Neural cell (in vitro differentiated cells): Measurements from ENCODE around the gene CLBA1. TPM values are rescaled to one million over a fixed set of nuclear protein-coding genes. Genes with fewer than 3 reads are reported as not detected.

Experiments used
- H2AFZ ChIP-seq: fragments of 200-600, 300-800 bp; sonication (generic), shearing (Covaris generic); 2 replicates; pipeline ENCODE4 v1.6.0; 2014; ENCODE audit warnings: low read depth, mild to moderate bottlenecking, antibody characterized with exemption, low read length, moderate library complexity
- H3F3A ChIP-seq: fragments of 200-600 bp; shearing (Covaris generic); 2 replicates; pipeline ENCODE4 v1.6.1; 2016; ENCODE audit warnings: mild to moderate bottlenecking, moderate library complexity, mixed read lengths, antibody characterized with exemption, low read length; ENCODE audit not compliant: insufficient read depth, poor library complexity, severe bottlenecking
- H3K27ac ChIP-seq: fragments of 200-600, 300-800 bp; sonication (generic), shearing (Covaris generic); 2 replicates; pipeline ENCODE4 v1.5.1; 2014; ENCODE audit warnings: mild to moderate bottlenecking, low read length, moderate library complexity
- H3K27me3 ChIP-seq: fragments of 300-800, 200-600 bp; sonication (generic), shearing (Covaris generic); 2 replicates; pipeline ENCODE4 v1.6.0; 2014; ENCODE audit warnings: mild to moderate bottlenecking, low read depth, low read length, moderate library complexity; ENCODE audit not compliant: insufficient read depth
- H3K36me3 ChIP-seq: fragments of 300-800, 200-600 bp; sonication (generic), shearing (Covaris generic); 2 replicates; pipeline ENCODE4 v1.5.1; 2014; ENCODE audit warnings: mild to moderate bottlenecking, antibody characterized with exemption, low read length, moderate library complexity; ENCODE audit not compliant: insufficient read depth
- H3K4me2 ChIP-seq: fragments of 300-800, 200-600 bp; sonication (generic), shearing (Covaris generic); 2 replicates; pipeline ENCODE4 v1.6.0; 2014; ENCODE audit warnings: mild to moderate bottlenecking, low read length
- H3K4me3 ChIP-seq: fragments of 300-800, 200-600 bp; sonication (generic), shearing (Covaris generic); 2 replicates; pipeline ENCODE4 v1.5.1; 2014; ENCODE audit warnings: mild to moderate bottlenecking, low read length, moderate library complexity
- H3K79me2 ChIP-seq: fragments of 200-600 bp; shearing (Covaris generic); replicated peaks from 2 replicates; pipeline ENCODE4 v1.6.0; 2014; ENCODE audit warnings: mild to moderate bottlenecking, low read length, moderate library complexity; ENCODE audit not compliant: insufficient read depth
- H3K9ac ChIP-seq: fragments of 300-800, 200-600 bp; sonication (generic), shearing (Covaris generic); 2 replicates; pipeline ENCODE4 v1.6.1; 2016; ENCODE audit warnings: mild to moderate bottlenecking, low read length, mixed read lengths
- H3K9me2 ChIP-seq: fragments of 200-600 bp; shearing (Covaris generic); 2 replicates; pipeline ENCODE4 v1.6.1; 2016; ENCODE audit warnings: mild to moderate bottlenecking, low read length, mixed read lengths; ENCODE audit not compliant: insufficient read depth
- H3K9me3 ChIP-seq: fragments of 200-600, 300-800 bp; sonication (generic), shearing (Covaris generic); 2 replicates; pipeline ENCODE4 v1.6.1; 2016; ENCODE audit warnings: mild to moderate bottlenecking, mixed run types, low read length, moderate library complexity, mixed read lengths
- H4K20me1 ChIP-seq: fragments of 200-600 bp; shearing (Covaris generic); 2 replicates; pipeline ENCODE4 v1.6.1; 2016; ENCODE audit warnings: mild to moderate bottlenecking, mixed run types; ENCODE audit not compliant: insufficient read depth
- EP300 ChIP-seq: fragments of 450-650 bp; conservative IDR thresholded peaks from 2 replicates; pipeline ENCODE4 v1.6.1; 2014; ENCODE audit warnings: antibody characterized with exemption, mild to moderate bottlenecking, moderate library complexity; ENCODE audit not compliant: poor library complexity, severe bottlenecking
- EZH2 ChIP-seq: fragments of 200-600, 300-800 bp; shearing (Covaris generic), sonication (generic); IDR thresholded peaks from 2 replicates; pipeline ENCODE4 v1.6.1; 2014; ENCODE audit warnings: antibody characterized with exemption, low read length, borderline replicate concordance, mild to moderate bottlenecking; ENCODE audit not compliant: insufficient read depth, poor library complexity, severe bottlenecking
- MXI1 ChIP-seq: fragments of 450-650 bp; conservative IDR thresholded peaks from 2 replicates; pipeline ENCODE4 v1.6.1; 2014; ENCODE audit warnings: antibody characterized with exemption, mild to moderate bottlenecking; ENCODE audit not compliant: poor library complexity, severe bottlenecking
- POLR2AphosphoS5 ChIP-seq: IDR thresholded peaks from 2 replicates; pipeline ENCODE4 v1.6.1; 2012
- RAD21 ChIP-seq: fragments of 450-650 bp; conservative IDR thresholded peaks from 2 replicates; pipeline ENCODE4 v1.6.1; 2014; ENCODE audit warnings: antibody characterized with exemption, mild to moderate bottlenecking, moderate library complexity
- SMC3 ChIP-seq: fragments of 450-650 bp; conservative IDR thresholded peaks from 2 replicates; pipeline ENCODE4 v1.6.1; 2014; ENCODE audit warnings: antibody characterized with exemption, mild to moderate bottlenecking, moderate library complexity; ENCODE audit not compliant: poor library complexity
- TAF1 ChIP-seq: IDR thresholded peaks from 2 replicates; pipeline ENCODE4 v1.6.1; 2012; ENCODE audit warnings: low read depth
- polyA plus RNA-seq: library from polyadenylated mRNA; depleted of rRNA; stranded (reverse); fragments of >200 nt; gene quantifications from 2 replicates; pipeline ENCODE4 v1.2.3, GENCODE V29; 2014
- TF ChIP-seq, protein P1 (sequence below): fragments of 450-650 bp; IDR thresholded peaks from 2 replicates; pipeline ENCODE4 v1.5.1; 2014; ENCODE audit warnings: antibody characterized with exemption, mild to moderate bottlenecking, moderate library complexity; ENCODE audit not compliant: poor library complexity, severe bottlenecking
- TF ChIP-seq, protein P2 (sequence below): IDR thresholded peaks from 2 replicates; pipeline ENCODE4 v1.6.1; 2012; ENCODE audit warnings: borderline replicate concordance

The CLBA1 gene
- polyA plus RNA-seq, 1 donor from 2014 or later, result 27.8 TPM

DNA sequence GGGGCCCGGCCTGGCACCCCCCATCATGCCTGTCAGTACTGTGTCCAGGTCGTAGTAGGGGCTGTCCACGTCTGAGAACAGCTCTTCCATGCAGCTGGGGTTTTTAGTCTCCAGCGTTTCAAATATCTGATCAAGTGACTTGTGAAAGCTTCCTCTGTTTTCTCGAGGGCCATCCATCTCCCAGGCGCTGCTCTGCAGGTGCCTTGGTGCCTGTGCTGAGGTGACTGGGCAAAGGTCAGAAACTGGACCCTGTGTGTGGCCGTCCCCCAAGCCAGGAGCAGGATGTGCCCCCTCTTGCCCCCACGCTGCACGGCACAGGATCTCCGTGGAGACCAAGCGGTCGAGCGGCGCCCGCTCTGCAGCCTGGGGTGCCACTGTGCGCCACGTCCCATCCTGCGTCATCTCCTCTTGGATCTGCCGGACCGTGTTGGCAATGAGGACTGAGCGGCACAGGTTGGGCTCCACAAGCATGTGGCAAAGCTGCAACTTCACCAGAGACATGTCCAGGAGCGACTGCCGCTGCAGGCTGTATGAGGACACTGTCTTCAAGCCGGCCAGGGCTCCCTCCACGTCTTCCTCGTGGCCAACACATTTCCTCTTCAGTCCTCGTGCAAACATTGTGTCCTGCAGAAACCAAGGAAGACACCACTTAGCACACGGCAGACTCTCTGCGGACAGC lies 25.9 kb downstream of the CLBA1 start:
- Histone ChIP-seq H3K27ac (no peak overlapping the region), H3F3A (no peaks in the 10 kb centered on the region), H3K9ac (no peak overlapping the region), H3K9me2 (no peaks in the 10 kb centered on the region), H3K4me2 (no peak overlapping the region), H3K4me3 (no peak overlapping the region), H3K79me2 (peaks cover 46% of the 10 kb centered on the region), H3K9me3 (no peaks in the 10 kb centered on the region), H2AFZ (no peak overlapping the region), H3K36me3 (no peaks in the 10 kb centered on the region), H4K20me1 (no peaks in the 10 kb centered on the region), H3K27me3 (no peaks in the 10 kb centered on the region)
- TF ChIP-seq EZH2, result no peak
- TF ChIP-seq, protein P1, sequence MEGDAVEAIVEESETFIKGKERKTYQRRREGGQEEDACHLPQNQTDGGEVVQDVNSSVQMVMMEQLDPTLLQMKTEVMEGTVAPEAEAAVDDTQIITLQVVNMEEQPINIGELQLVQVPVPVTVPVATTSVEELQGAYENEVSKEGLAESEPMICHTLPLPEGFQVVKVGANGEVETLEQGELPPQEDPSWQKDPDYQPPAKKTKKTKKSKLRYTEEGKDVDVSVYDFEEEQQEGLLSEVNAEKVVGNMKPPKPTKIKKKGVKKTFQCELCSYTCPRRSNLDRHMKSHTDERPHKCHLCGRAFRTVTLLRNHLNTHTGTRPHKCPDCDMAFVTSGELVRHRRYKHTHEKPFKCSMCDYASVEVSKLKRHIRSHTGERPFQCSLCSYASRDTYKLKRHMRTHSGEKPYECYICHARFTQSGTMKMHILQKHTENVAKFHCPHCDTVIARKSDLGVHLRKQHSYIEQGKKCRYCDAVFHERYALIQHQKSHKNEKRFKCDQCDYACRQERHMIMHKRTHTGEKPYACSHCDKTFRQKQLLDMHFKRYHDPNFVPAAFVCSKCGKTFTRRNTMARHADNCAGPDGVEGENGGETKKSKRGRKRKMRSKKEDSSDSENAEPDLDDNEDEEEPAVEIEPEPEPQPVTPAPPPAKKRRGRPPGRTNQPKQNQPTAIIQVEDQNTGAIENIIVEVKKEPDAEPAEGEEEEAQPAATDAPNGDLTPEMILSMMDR, result no peak
- no peak for TF ChIP-seq RAD21
- TF ChIP-seq EP300, result no peak
- TF ChIP-seq MXI1, result no peak
- TF ChIP-seq, protein P2, sequence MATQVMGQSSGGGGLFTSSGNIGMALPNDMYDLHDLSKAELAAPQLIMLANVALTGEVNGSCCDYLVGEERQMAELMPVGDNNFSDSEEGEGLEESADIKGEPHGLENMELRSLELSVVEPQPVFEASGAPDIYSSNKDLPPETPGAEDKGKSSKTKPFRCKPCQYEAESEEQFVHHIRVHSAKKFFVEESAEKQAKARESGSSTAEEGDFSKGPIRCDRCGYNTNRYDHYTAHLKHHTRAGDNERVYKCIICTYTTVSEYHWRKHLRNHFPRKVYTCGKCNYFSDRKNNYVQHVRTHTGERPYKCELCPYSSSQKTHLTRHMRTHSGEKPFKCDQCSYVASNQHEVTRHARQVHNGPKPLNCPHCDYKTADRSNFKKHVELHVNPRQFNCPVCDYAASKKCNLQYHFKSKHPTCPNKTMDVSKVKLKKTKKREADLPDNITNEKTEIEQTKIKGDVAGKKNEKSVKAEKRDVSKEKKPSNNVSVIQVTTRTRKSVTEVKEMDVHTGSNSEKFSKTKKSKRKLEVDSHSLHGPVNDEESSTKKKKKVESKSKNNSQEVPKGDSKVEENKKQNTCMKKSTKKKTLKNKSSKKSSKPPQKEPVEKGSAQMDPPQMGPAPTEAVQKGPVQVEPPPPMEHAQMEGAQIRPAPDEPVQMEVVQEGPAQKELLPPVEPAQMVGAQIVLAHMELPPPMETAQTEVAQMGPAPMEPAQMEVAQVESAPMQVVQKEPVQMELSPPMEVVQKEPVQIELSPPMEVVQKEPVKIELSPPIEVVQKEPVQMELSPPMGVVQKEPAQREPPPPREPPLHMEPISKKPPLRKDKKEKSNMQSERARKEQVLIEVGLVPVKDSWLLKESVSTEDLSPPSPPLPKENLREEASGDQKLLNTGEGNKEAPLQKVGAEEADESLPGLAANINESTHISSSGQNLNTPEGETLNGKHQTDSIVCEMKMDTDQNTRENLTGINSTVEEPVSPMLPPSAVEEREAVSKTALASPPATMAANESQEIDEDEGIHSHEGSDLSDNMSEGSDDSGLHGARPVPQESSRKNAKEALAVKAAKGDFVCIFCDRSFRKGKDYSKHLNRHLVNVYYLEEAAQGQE, result no peak
- TF ChIP-seq SMC3, result no peak
- TF ChIP-seq TAF1, result no peak
- no peak for TF ChIP-seq POLR2AphosphoS5

DNA sequence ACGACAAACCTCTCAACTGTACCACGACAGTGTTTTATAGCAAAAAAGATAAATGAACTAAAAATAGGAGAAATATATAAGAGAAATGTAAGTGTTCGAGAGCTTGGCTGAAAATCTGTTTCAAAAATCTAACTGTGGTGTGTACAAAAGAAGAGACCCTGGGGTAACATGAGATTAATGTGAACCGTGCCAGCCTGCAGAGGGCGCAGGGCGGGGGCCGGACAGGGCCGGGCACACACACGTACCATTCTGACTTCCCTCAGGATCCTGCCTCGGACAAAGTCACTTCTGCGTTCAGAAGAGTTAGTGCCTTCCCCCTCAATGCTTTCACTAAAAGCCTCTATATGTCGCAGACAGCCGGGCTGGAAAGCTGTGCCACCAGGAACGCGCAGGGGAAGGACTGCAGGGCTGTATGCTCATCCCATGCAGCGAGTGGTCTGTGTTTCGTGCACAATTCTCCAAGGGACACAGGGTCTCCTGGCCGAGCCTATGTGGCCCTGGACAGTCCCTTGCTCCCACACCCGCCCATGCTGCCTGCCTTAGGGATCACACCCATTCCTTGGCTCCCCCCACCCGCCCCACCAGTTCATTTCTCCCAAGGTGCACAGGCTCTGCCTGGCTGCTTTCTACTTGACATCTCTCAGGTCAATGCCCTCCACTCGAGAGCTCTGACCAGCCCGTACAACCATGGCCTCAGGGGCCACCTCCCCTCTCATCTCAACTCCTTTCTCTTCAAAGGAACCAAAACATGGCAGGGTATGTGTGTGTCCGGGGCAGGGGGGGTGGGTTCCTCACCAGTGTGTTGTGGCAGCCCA lies 26.8 kb downstream of the CLBA1 start:
- no peaks in the 10 kb centered on the region for H3K36me3 ChIP-seq
- no peaks in the 10 kb centered on the region for H4K20me1 ChIP-seq
- no peaks in the 10 kb centered on the region for H3F3A ChIP-seq
- no peak overlapping the region for H3K9ac ChIP-seq
- H3K9me3 ChIP-seq, result no peaks in the 10 kb centered on the region
- TF ChIP-seq SMC3 (no peak), MXI1 (no peak), POLR2AphosphoS5 (no peak), EP300 (no peak), RAD21 (no peak), EZH2 (no peak), TAF1 (no peak)
- TF ChIP-seq, protein P1, result no peak
- TF ChIP-seq, protein P2, result no peak
- no peak overlapping the region for H3K4me2 ChIP-seq
- peaks cover 55% of the 10 kb centered on the region for H3K79me2 ChIP-seq
- no peaks in the 10 kb centered on the region for H3K9me2 ChIP-seq
- H3K27ac ChIP-seq, result no peak overlapping the region
- no peak overlapping the region for H2AFZ ChIP-seq
- no peak overlapping the region for H3K4me3 ChIP-seq
- H3K27me3 ChIP-seq, result no peaks in the 10 kb centered on the region
